ENCODE data around the gene SLCO1A2.

- no peak for TF ChIP-seq CTCF (conservative IDR thresholded peaks at IDR 0.05; ENCODE audit: low read depth, low read length)
- no peak for TF ChIP-seq MAZ (IDR thresholded peaks at IDR 0.05; ENCODE audit: borderline replicate concordance, low read depth, low read length)
- no peak for TF ChIP-seq CHD1 (IDR thresholded peaks at IDR 0.05; ENCODE audit: low read depth, low read length)
- TF ChIP-seq ELK1 (IDR thresholded peaks at IDR 0.05; ENCODE audit: borderline replicate concordance, low read depth, low read length), result no peak
- no peak for TF ChIP-seq CEBPB (IDR thresholded peaks at IDR 0.05; ENCODE audit: low read depth, low read length)
- no peak for TF ChIP-seq MXI1 (IDR thresholded peaks at IDR 0.05; ENCODE audit: borderline replicate concordance, low read depth, low read length)
- no peak for TF ChIP-seq POLR2A (IDR thresholded peaks at IDR 0.05; ENCODE audit: low read depth, low read length)
- no peak for TF ChIP-seq RAD21 (IDR thresholded peaks at IDR 0.05; ENCODE audit: low read length)
- no peak for TF ChIP-seq RFX5 (IDR thresholded peaks at IDR 0.05; ENCODE audit: low read depth, low read length)
- no peak for TF ChIP-seq USF2 (IDR thresholded peaks at IDR 0.05; ENCODE audit: low read depth, low read length)
- no peak for TF ChIP-seq FOS (IDR thresholded peaks at IDR 0.05; ENCODE audit: low read depth, low read length)
- TF ChIP-seq SMC3 (IDR thresholded peaks at IDR 0.05; ENCODE audit: low read depth, low read length), result no peak
Measured at GRCh38 chr12:21296348-21296747, 38.4 kb downstream of the SLCO1A2 start.
